Transverse colon (tissue), 4 donors: ENCODE measurements around the gene TECTA. TPM values are rescaled to one million over a fixed set of nuclear protein-coding genes. Genes with fewer than 3 reads are reported as not detected.

ENCODE experiments used
- DNase-seq: peaks from one replicate; pipeline ENCODE4 v3.0.0-alpha.2; 2019
- H3K27ac ChIP-seq, 4 donors: fragments of 200-600 bp; sonication (generic); 2 replicates each; pipeline ENCODE4 v1.5.1; 2016 to 2018; ENCODE audit warnings: inconsistent platforms in 4 of 4
- H3K27me3 ChIP-seq: fragments of 200-600 bp; sonication (generic); 2 replicates; pipeline ENCODE4 v1.5.1; 2017; ENCODE audit warnings: inconsistent platforms
- H3K36me3 ChIP-seq, 4 donors: fragments of 200-600 bp; sonication (generic); 2 replicates each; pipeline ENCODE4 v1.5.1; 2017 to 2019; ENCODE audit warnings: inconsistent platforms in 4 of 4
- H3K4me1 ChIP-seq, 4 donors: fragments of 200-600 bp; sonication (generic); 2 replicates each; pipeline ENCODE4 v1.5.1; 2017 to 2020; ENCODE audit warnings: inconsistent platforms in 4 of 4
- H3K4me3 ChIP-seq, 4 donors: fragments of 200-600 bp; sonication (generic); 1 replicate in 1 of 4; 2 replicates in 3 of 4; pipeline versions ENCODE4 v1.5.1 to v1.6.1; 2017 to 2019; ENCODE audit warnings: inconsistent platforms in 4 of 4
- H3K9me3 ChIP-seq, 2 donors: fragments of 200-600 bp; sonication (generic); 2 replicates each; pipeline ENCODE4 v1.5.1; 2017 to 2019; ENCODE audit warnings: inconsistent platforms in 2 of 2
- EP300 ChIP-seq: sonication (generic); formaldehyde crosslinking; IDR thresholded peaks from one replicate; pipeline ENCODE4 v1.6.1; 2017; ENCODE audit warnings: antibody characterized with exemption, low read depth
- POLR2A ChIP-seq: fragments of 450-650 bp; IDR thresholded peaks from one replicate; pipeline ENCODE4 v1.6.1; 2016; ENCODE audit warnings: antibody characterized with exemption, mild to moderate bottlenecking, moderate library complexity
- POLR2AphosphoS5 ChIP-seq, 3 donors: sonication (generic); formaldehyde crosslinking; IDR thresholded peaks; one replicate each; pipeline ENCODE4 v1.6.1; 2016; ENCODE audit warnings: antibody characterized with exemption in 3 of 3
- WGBS, 2 donors: methylation state at CpG; one replicate each; pipeline ENCODE4 v1.1.5; 2018; ENCODE audit warnings: low coverage in 1 of 2; 5-methylcytosine and 5-hydroxymethylcytosine counted together
- in situ Hi-C, 4 donors: fragments of 200-750 bp; cut with MboI; loops; one replicate each; pipeline versions ENCODE4 v1.15.0 to v1.15.1; 2017; ENCODE audit warnings: low sequenced_read_pairs in 3 of 4, low pct_ligation_motif_present in 1 of 4, low pct_unique_long_range_greater_than_20kb in 1 of 4
- intact Hi-C: fragments of 100-400 bp; cut with DNase I; formaldehyde crosslinking; loops from one replicate; pipeline ENCODE4 v1.15.1; 2023; ENCODE audit warnings: low total_unique reads
- total RNA-seq, 4 donors: library from RNA; depleted of rRNA; stranded (reverse); fragments of >200 nt; gene quantifications; one replicate each; pipeline ENCODE4 v1.1.0, GENCODE V29; 2016
- TF ChIP-seq, protein P1 (sequence below), 5 experiments: fragments of 200-600 bp in 3 of 5; fragments of 450-650 bp in 2 of 5; sonication (generic) in 3 of 5; IDR thresholded peaks; 1 replicate in 2 of 5; 2 replicates in 3 of 5; pipeline ENCODE4 v1.5.1; 2016 to 2017; ENCODE audit warnings: antibody characterized with exemption in 5 of 5, inconsistent platforms in 3 of 5, mild to moderate bottlenecking in 2 of 5, moderate library complexity in 1 of 5

TECTA gene
- total RNA-seq, 4 donors from 2014 or later: 0.20 to 1.1 (median 0.44) TPM

DNA sequence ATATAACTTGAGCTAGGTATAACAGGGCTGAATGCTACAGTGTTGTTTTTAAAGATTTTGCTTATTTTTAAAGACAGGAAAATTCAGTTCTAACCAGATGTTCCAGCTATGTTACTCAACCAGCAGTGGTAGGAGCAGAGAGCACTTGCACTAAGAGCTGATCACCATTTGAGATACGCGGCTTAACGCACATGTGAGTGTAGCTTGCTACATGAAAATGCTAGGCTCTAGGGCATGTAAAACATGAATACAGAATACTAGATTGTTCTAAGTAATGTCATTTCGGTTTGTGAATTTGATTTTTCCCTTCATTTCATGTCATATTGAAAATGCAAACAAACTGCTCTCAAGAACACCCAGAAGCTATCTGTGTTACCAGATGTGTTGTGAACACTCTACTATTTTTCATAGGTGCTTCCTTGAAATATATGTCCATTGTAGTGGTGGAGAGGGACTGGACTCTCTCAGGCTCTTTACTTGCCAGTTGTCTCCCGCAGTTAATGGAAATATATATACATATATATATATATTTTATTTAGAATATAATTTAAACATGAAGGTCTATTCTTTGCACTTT, 10.8 kb upstream of the TECTA start:
- Histone ChIP-seq H3K27ac (no peak overlapping the region), H3K4me1 (no peaks in the 10 kb centered on the region), H3K36me3 (peaks cover 0 to 9% (median under 1%) of the 10 kb centered on the region in 4 donors), H3K9me3 (no peaks in the 10 kb centered on the region), H3K4me3 (no peak overlapping the region), H3K27me3 (no peaks in the 10 kb centered on the region)
- intact Hi-C loops (no loop called here), in situ Hi-C loops (no loop called here)
- TF ChIP-seq EP300 (no peak), POLR2AphosphoS5 (IDR thresholded peaks at IDR 0.05) (no peak), POLR2A (no peak)
- TF ChIP-seq, protein P1, sequence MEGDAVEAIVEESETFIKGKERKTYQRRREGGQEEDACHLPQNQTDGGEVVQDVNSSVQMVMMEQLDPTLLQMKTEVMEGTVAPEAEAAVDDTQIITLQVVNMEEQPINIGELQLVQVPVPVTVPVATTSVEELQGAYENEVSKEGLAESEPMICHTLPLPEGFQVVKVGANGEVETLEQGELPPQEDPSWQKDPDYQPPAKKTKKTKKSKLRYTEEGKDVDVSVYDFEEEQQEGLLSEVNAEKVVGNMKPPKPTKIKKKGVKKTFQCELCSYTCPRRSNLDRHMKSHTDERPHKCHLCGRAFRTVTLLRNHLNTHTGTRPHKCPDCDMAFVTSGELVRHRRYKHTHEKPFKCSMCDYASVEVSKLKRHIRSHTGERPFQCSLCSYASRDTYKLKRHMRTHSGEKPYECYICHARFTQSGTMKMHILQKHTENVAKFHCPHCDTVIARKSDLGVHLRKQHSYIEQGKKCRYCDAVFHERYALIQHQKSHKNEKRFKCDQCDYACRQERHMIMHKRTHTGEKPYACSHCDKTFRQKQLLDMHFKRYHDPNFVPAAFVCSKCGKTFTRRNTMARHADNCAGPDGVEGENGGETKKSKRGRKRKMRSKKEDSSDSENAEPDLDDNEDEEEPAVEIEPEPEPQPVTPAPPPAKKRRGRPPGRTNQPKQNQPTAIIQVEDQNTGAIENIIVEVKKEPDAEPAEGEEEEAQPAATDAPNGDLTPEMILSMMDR (IDR thresholded peaks at IDR 0.05): no peak
- WGBS, 2 donors: 93 to 95% methylated on average over 5 of the region's 5 CpGs
- no peak for DNase-seq

DNA sequence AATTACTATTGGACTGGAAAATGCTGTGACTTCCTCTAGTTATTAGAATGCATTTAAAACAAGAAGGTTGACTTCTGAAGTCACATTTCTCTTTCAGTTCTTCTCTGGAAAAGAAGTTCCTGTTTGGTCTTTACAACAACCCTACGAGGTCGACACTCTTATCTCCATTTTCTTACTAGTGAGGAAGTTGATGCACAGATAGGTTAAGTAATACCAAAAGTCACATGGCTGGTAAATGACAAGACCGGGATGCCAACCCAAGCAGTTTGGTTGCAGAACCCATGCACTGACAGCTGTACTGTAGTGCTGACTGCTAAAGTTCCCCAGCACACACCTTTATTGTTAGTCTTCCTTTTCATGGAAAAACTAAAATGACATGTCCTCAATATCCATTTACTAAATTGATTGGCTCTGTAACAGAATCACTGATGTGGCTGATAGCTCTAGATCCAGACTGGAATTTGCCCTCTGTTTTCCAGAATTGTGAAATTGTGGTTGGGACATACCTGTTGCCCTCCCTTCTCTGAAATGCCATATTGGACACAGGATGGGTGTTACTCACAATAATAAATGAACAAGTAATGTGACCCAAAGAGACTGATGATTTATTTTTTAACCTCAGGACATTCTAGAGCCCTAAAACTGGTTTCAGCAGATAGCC, 9.4 kb upstream of the TECTA start:
- no peaks in the 10 kb centered on the region for H3K9me3 ChIP-seq
- no peak for DNase-seq
- TF ChIP-seq EP300: no peak
- TF ChIP-seq, protein P1 (IDR thresholded peaks at IDR 0.05): no peak
- no peak for TF ChIP-seq POLR2A
- no peak for TF ChIP-seq POLR2AphosphoS5 (IDR thresholded peaks at IDR 0.05)
- in situ Hi-C loops: no loop called here
- no peaks in the 10 kb centered on the region for H3K4me1 ChIP-seq
- intact Hi-C loops: no loop called here
- H3K36me3 ChIP-seq: peaks cover 0 to 9% (median 0%) of the 10 kb centered on the region in 4 donors
- no peak overlapping the region for H3K4me3 ChIP-seq
- WGBS, 2 donors: 65 to 95% methylated on average over 3 of the region's 3 CpGs
- no peaks in the 10 kb centered on the region for H3K27me3 ChIP-seq
- no peak overlapping the region for H3K27ac ChIP-seq

DNA sequence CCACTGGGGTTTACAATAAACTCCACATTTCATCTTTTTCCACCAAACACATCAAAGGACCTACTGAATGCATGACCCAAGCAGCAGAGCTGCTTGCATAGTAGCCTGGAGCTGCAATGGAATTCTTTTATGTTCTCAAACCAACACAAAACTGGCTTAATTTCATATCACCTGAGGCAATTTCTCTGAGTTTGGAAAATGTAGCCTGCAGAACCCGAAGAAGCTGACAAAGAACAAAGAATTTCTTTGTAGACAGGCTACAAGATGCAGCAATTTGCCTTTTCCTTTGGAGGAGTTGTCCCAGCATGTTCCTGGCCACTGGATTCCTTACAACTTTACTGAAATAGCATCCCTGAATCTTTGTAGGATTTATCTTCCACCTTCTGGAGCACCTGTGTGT, 5.5 kb upstream of the TECTA start:
- TF ChIP-seq EP300 (no peak), POLR2AphosphoS5 (IDR thresholded peaks at IDR 0.05) (no peak), POLR2A (no peak)
- TF ChIP-seq, protein P1 (IDR thresholded peaks at IDR 0.05): no peak
- WGBS, 2 donors: 73 to 92% methylated on average over 1 of the region's 1 CpG
- in situ Hi-C loops: no loop called here

GRCh38 chr11:121099364-121099763, 1.7 kb upstream of the TECTA start:
- Histone ChIP-seq H3K36me3 (no peaks in the 10 kb centered on the region), H3K9me3 (no peaks in the 10 kb centered on the region), H3K4me1 (no peaks in the 10 kb centered on the region), H3K27me3 (no peaks in the 10 kb centered on the region), H3K4me3 (no peak overlapping the region), H3K27ac (no peak overlapping the region)
- intact Hi-C loops (no loop called here), in situ Hi-C loops (no loop called here)
- TF ChIP-seq POLR2A (no peak), POLR2AphosphoS5 (IDR thresholded peaks at IDR 0.05) (no peak), EP300 (no peak)
- TF ChIP-seq, protein P1 (IDR thresholded peaks at IDR 0.05): no peak
- WGBS, 2 donors: 89 to 90% methylated on average over 2 to 4 of the region's 4 CpGs
- DNase-seq: no peak

More for the DNA sequence above, 5.5 kb upstream of the TECTA start:
- intact Hi-C loops: no loop called here
- H3K9me3 ChIP-seq: no peaks in the 10 kb centered on the region
- H3K36me3 ChIP-seq: no peaks in the 10 kb centered on the region
- no peak for DNase-seq
- H3K4me1 ChIP-seq: no peaks in the 10 kb centered on the region
- no peak overlapping the region for H3K27ac ChIP-seq
- no peak overlapping the region for H3K4me3 ChIP-seq
- H3K27me3 ChIP-seq: no peaks in the 10 kb centered on the region
